ENCODE results near the gene KLHDC3. TPM values are rescaled to one million over a fixed set of nuclear protein-coding genes. Genes with fewer than 3 reads are reported as not detected.

The KLHDC3 gene
- total and polyA plus RNA-seq, 4 experiments from 2014 or later: 66.6 to 131 (median 73.1) TPM

GRCh38 chr6:42978839-42979522, 35.1 kb upstream of the KLHDC3 start, which contains the start of gene PEX6:
Gene PEX6 (minus strand): TSS chr6:42979181. CDS start chr6:42979150, 31 bp downstream.
- ChIA-PET CTCF (ENCODE audit: partially characterized antibody) (interaction anchor here (1.1 to 2.1 kb wide), 5 partner anchors 14 to 50 kb away, joined by 4 to 12 read pairs (median 4); partner anchors contain the start of gene CNPY3), POLR2A (ENCODE audit: partially characterized antibody) (interaction anchor here (0.7 to 4.2 kb wide), 41 partner anchors 8 to 538 kb away, joined by 3 to 100 read pairs (median 6); partner anchors contain the start of genes BICRAL, CNPY3, CUL7 and GNMT)
- intact Hi-C loops (cut with micrococcal nuclease): loop anchor here (1.0 kb wide), 4 partner anchors 34 to 80 kb away; partner anchors contain the start of genes CNPY3, CUL7, KLC4 and MEA1
- Mint-ChIP-seq H3K27me3 (no peaks in the 10 kb centered on the region), H3K27ac (peak within 1 kb of the TSS; percentile 93 to 99 (median 98)), H3K4me3 (peak within 1 kb of the TSS; percentile 92 to 99 (median 96)), H3K4me1 (peaks cover 30 to 63% (median 43%) of the 10 kb centered on the region in 4 donors), H3K9me3 (no peaks in the 10 kb centered on the region), H3K36me3 (peaks cover 4 to 13% of the 10 kb centered on the region in 2 donors)
- Histone ChIP-seq H3K4me3 (ENCODE audit: low read length in 2 of 2) (peak within 1 kb of the TSS; percentile 70 to 75), H3K36me3 (ENCODE audit: insufficient read depth, low read length) (no peaks in the 10 kb centered on the region), H3K4me1 (ENCODE audit: insufficient read depth, low read length) (peaks cover 56% of the 10 kb centered on the region), H3K9me3 (ENCODE audit: control insufficient read depth in 1 of 2, low read length in 2 of 2) (no peaks in the 10 kb centered on the region), H3K27me3 (ENCODE audit: insufficient read depth, low read length) (no peaks in the 10 kb centered on the region), H3K27ac (ENCODE audit: low read depth, low read length) (peak within 1 kb of the TSS; percentile 77)
- peak; percentile 87 to 98 (median 92) for DNase-seq

GRCh38 chr6:42979523-42980177, 34.4 kb upstream of the KLHDC3 start:
- intact Hi-C loops (cut with micrococcal nuclease): loop anchor here (1.0 kb wide), 4 partner anchors 34 to 80 kb away; partner anchors contain the start of genes CNPY3, CUL7, KLC4 and MEA1
- Mint-ChIP-seq H3K27ac (peak overlapping the region; percentile 93 to 99 (median 98)), H3K27me3 (no peaks in the 10 kb centered on the region), H3K4me3 (peak overlapping the region; percentile 92 to 99 (median 96)), H3K4me1 (peaks cover 31 to 64% (median 46%) of the 10 kb centered on the region in 4 donors), H3K9me3 (no peaks in the 10 kb centered on the region), H3K36me3 (peaks cover 4 to 13% of the 10 kb centered on the region in 2 donors)
- CTCF ChIA-PET (ENCODE audit: partially characterized antibody): interaction anchor here (0.6 to 2.1 kb wide), 7 partner anchors 17 to 518 kb away, joined by 3 to 12 read pairs (median 4); partner anchors contain the start of genes CNPY3, CUL7 and KLHDC3
- DNase-seq: peak in 2 of 5 donors; percentile 4 to 48
- Histone ChIP-seq H3K4me3 (ENCODE audit: low read length in 2 of 2) (peak overlapping the region; percentile 70 to 75), H3K36me3 (ENCODE audit: insufficient read depth, low read length) (no peaks in the 10 kb centered on the region), H3K4me1 (ENCODE audit: insufficient read depth, low read length) (peaks cover 57% of the 10 kb centered on the region), H3K27me3 (ENCODE audit: insufficient read depth, low read length) (no peaks in the 10 kb centered on the region), H3K27ac (ENCODE audit: low read depth, low read length) (peak overlapping the region; percentile 77), H3K9me3 (ENCODE audit: control insufficient read depth in 1 of 2, low read length in 2 of 2) (no peaks in the 10 kb centered on the region)
- POLR2A ChIA-PET (ENCODE audit: partially characterized antibody): interaction anchor here (0.7 to 4.2 kb wide), 40 partner anchors 9 to 537 kb away, joined by 3 to 100 read pairs (median 6); partner anchors contain the start of genes BICRAL, CNPY3, CUL7 and GNMT

GRCh38 chr6:42981836-42982235, 32.2 kb upstream of the KLHDC3 start:
- Histone ChIP-seq H3K9me3 (ENCODE audit: control insufficient read depth in 1 of 2, low read length in 2 of 2) (no peaks in the 10 kb centered on the region), H3K4me1 (ENCODE audit: insufficient read depth, low read length) (peaks cover 53% of the 10 kb centered on the region), H3K27me3 (ENCODE audit: insufficient read depth, low read length) (no peaks in the 10 kb centered on the region), H3K4me3 (ENCODE audit: low read length in 2 of 2) (no peak overlapping the region), H3K36me3 (ENCODE audit: insufficient read depth, low read length) (no peaks in the 10 kb centered on the region), H3K27ac (ENCODE audit: low read depth, low read length) (no peak overlapping the region)
- DNase-seq: no peak
- Mint-ChIP-seq H3K36me3 (peaks cover 2 to 17% of the 10 kb centered on the region in 2 donors), H3K9me3 (no peaks in the 10 kb centered on the region), H3K27me3 (no peaks in the 10 kb centered on the region), H3K4me3 (peak overlapping the region in 7 of 8 donors; percentile 0 to 73 (median 31)), H3K27ac (peak overlapping the region; percentile 19 to 88 (median 75)), H3K4me1 (peaks cover 41 to 68% (median 57%) of the 10 kb centered on the region in 4 donors)
- ChIA-PET POLR2A (ENCODE audit: partially characterized antibody) (interaction anchor here (4.2 kb wide), 1 partner anchor 52 kb away, joined by 100 read pairs; the partner anchor contains the start of gene CNPY3), CTCF (ENCODE audit: partially characterized antibody) (no interaction called here)
- intact Hi-C loops (cut with micrococcal nuclease): no loop called here

GRCh38 chr6:42984001-42984923, 29.8 kb upstream of the KLHDC3 start, which contains the start of gene PPP2R5D:
Gene PPP2R5D (plus strand): TSS chr6:42984570. CDS start chr6:42984678, 108 bp downstream.
- peaks cover 10% of the 10 kb centered on the region for H3K36me3 ChIP-seq (ENCODE audit: insufficient read depth, low read length)
- no peaks in the 10 kb centered on the region for H3K27me3 ChIP-seq (ENCODE audit: insufficient read depth, low read length)
- peak within 1 kb of the TSS; percentile 87 for H3K27ac ChIP-seq (ENCODE audit: low read depth, low read length)
- H3K4me3 ChIP-seq (ENCODE audit: low read length in 2 of 2): peak within 1 kb of the TSS; percentile 70 to 75
- H3K9me3 ChIP-seq (ENCODE audit: control insufficient read depth in 1 of 2, low read length in 2 of 2): no peaks in the 10 kb centered on the region
- H3K4me1 ChIP-seq (ENCODE audit: insufficient read depth, low read length): peaks cover 58% of the 10 kb centered on the region
- DNase-seq: peak; percentile 96 to 99 (median 98)
- ChIA-PET POLR2A (ENCODE audit: partially characterized antibody) (interaction anchor here (0.7 to 3.8 kb wide), 32 partner anchors 9 to 645 kb away, joined by 3 to 80 read pairs (median 3); partner anchors contain the start of genes ABCC10, CNPY3, CUL7 and DNPH1), CTCF (ENCODE audit: partially characterized antibody) (interaction anchor here (0.8 to 1.8 kb wide), 4 partner anchors 9 to 55 kb away, joined by 3 to 12 read pairs (median 4); partner anchors contain the start of gene CNPY3)
- Mint-ChIP-seq H3K36me3 (peaks cover 0 to 19% of the 10 kb centered on the region in 2 donors), H3K9me3 (no peaks in the 10 kb centered on the region), H3K4me1 (peaks cover 45 to 73% (median 62%) of the 10 kb centered on the region in 4 donors), H3K27me3 (no peaks in the 10 kb centered on the region), H3K27ac (peak within 1 kb of the TSS; percentile 93 to 98 (median 96)), H3K4me3 (peak within 1 kb of the TSS; percentile 88 to 97 (median 94))
- intact Hi-C loops (cut with micrococcal nuclease): loop anchor here (1.0 to 2.0 kb wide), 5 partner anchors 24 to 191 kb away; partner anchors contain the start of genes CNPY3, CUL7, GNMT and KLHDC3

- Mint-ChIP-seq H3K4me1 (peaks cover 38 to 73% (median 56%) of the 10 kb centered on the region in 4 donors), H3K36me3 (peaks cover 5 to 24% of the 10 kb centered on the region in 2 donors), H3K27ac (peak overlapping the region; percentile 85 to 97 (median 91)), H3K4me3 (peak overlapping the region; percentile 84 to 97 (median 92)), H3K27me3 (no peaks in the 10 kb centered on the region), H3K9me3 (no peaks in the 10 kb centered on the region)
- POLR2A ChIA-PET (ENCODE audit: partially characterized antibody): interaction anchor here (0.8 to 3.8 kb wide), 16 partner anchors 9 to 644 kb away, joined by 3 to 80 read pairs (median 6); partner anchors contain the start of genes CNPY3, CUL7, GTPBP2 and KLC4
- CTCF ChIA-PET (ENCODE audit: partially characterized antibody): interaction anchor here (1.8 kb wide), 1 partner anchor 56 kb away, joined by 12 read pairs; the partner anchor contains the start of gene CNPY3
- H3K27me3 ChIP-seq (ENCODE audit: insufficient read depth, low read length): no peaks in the 10 kb centered on the region
- DNase-seq: peak in 4 of 5 donors; percentile 11 to 22 (median 16)
- peaks cover 18% of the 10 kb centered on the region for H3K36me3 ChIP-seq (ENCODE audit: insufficient read depth, low read length)
- H3K4me1 ChIP-seq (ENCODE audit: insufficient read depth, low read length): peaks cover 52% of the 10 kb centered on the region
- intact Hi-C loops (cut with micrococcal nuclease): loop anchor here (1.0 to 2.0 kb wide), 5 partner anchors 25 to 190 kb away; partner anchors contain the start of genes CNPY3, CUL7, GNMT and KLHDC3
- peak overlapping the region; percentile 87 for H3K27ac ChIP-seq (ENCODE audit: low read depth, low read length)
- H3K9me3 ChIP-seq (ENCODE audit: control insufficient read depth in 1 of 2, low read length in 2 of 2): no peaks in the 10 kb centered on the region
- peak overlapping the region; percentile 70 to 75 for H3K4me3 ChIP-seq (ENCODE audit: low read length in 2 of 2)
These were observed 29.0 kb upstream of the KLHDC3 start for GRCh38 chr6:42984924-42985475.
